ENCODE data around the gene TGM1.

TGM1 gene

GRCh38 chr14:24281636-24282035, 18.7 kb upstream of the TGM1 start:
- TF ChIP-seq, protein P1, sequence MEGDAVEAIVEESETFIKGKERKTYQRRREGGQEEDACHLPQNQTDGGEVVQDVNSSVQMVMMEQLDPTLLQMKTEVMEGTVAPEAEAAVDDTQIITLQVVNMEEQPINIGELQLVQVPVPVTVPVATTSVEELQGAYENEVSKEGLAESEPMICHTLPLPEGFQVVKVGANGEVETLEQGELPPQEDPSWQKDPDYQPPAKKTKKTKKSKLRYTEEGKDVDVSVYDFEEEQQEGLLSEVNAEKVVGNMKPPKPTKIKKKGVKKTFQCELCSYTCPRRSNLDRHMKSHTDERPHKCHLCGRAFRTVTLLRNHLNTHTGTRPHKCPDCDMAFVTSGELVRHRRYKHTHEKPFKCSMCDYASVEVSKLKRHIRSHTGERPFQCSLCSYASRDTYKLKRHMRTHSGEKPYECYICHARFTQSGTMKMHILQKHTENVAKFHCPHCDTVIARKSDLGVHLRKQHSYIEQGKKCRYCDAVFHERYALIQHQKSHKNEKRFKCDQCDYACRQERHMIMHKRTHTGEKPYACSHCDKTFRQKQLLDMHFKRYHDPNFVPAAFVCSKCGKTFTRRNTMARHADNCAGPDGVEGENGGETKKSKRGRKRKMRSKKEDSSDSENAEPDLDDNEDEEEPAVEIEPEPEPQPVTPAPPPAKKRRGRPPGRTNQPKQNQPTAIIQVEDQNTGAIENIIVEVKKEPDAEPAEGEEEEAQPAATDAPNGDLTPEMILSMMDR (IDR thresholded peaks at IDR 0.05; ENCODE audit: low read depth, low read length), result no peak
- no peak overlapping the region for H3K4me3 ChIP-seq (ENCODE audit: low read depth, low read length)

DNA sequence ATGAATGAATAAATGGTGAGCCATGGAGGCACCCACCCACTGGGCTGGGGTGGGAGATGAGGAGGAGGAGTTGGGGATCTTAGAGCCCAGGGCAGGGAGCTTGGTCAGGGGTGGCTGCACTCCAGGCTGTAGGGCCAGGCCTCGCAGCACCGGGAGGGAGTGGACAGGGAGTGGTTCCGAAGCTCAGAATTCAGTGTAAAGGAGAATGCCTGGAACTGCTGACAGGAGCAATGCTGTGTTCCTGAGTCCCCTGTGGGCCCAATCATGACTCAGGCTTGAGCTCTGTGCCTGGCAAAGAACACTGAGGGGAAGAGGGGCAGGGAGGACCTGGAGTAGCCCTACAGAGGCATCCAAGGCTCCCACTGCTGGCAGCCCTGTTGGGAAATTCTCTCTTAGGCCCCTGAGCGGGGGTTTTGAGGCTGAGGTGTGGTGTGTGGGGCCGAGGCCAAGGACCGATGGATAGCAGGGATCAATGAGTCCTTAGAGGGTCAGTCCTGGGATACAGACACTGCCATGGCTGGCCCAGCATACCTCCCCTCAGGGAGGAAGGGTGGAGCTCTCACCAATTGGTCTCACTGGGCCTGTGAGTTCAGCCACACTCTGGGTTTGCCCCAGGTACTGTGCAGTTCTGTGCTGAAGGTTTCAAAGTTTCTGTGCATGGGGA, 18.0 kb upstream of the TGM1 start:
- TF ChIP-seq, protein P1 (IDR thresholded peaks at IDR 0.05; ENCODE audit: low read depth, low read length), result no peak
- no peak overlapping the region for H3K4me3 ChIP-seq (ENCODE audit: low read depth, low read length)

- H3K4me3 ChIP-seq (ENCODE audit: low read depth, low read length), result no peak overlapping the region
- TF ChIP-seq, protein P1 (IDR thresholded peaks at IDR 0.05; ENCODE audit: low read depth, low read length), result peak; percentile 6; the same call in 1 of the 2 replicates
Measured at GRCh38 chr14:24279301-24280186, 16.6 kb upstream of the TGM1 start.

DNA sequence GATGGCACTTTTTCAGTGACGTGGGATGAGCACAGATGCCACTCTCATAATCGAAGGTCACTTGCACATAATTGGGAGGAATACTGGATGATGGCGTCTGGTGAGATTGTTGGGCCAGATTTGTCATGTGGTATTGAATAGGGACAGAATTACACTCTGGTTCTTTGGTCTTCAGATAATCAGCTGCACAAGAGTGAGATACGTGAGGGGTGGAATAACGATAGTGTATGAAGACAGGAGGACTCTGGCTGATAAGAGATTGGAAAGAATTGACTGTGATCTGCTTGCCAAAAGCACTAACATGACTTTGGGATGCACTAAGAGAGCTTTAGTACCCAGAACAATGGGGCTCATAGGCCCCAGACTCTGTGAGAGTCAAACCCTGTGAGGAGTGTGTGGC, 15.4 kb upstream of the TGM1 start:
- H3K4me3 ChIP-seq (ENCODE audit: low read depth, low read length), result no peak overlapping the region
- TF ChIP-seq, protein P1 (IDR thresholded peaks at IDR 0.05; ENCODE audit: low read depth, low read length), result no peak

GRCh38 chr14:24277606-24278321, 14.8 kb upstream of the TGM1 start:
- TF ChIP-seq, protein P1 (IDR thresholded peaks at IDR 0.05; ENCODE audit: low read depth, low read length), result no peak
- no peak overlapping the region for H3K4me3 ChIP-seq (ENCODE audit: low read depth, low read length)

DNA sequence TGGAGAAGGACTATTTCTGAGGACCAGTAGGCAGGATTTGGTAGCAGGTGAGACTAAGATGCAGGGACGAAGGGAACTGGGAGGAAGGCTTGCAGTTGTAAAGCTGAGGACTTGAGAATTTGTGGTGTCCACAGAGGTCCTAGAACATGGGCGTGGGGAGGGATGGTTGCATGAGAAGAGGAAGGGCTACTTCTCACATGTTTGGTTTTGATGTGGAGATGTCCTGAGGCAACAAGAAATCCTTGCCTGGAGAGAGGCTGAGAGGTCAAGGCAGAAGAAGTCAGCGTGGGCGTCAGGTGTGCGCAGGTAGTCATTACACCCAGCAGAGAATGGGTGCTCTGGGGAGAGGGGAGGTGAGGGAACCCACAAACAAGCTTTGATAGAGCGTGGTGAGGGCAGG, 14.1 kb upstream of the TGM1 start:
- no peak overlapping the region for H3K4me3 ChIP-seq (ENCODE audit: low read depth, low read length)

More for the DNA sequence above, 14.1 kb upstream of the TGM1 start:
- TF ChIP-seq, protein P1 (IDR thresholded peaks at IDR 0.05; ENCODE audit: low read depth, low read length), result no peak

Measured in WI38 (cell line).